Cardiac muscle cell (in vitro differentiated cells and primary cell): ENCODE measurements around the gene SLC24A4. TPM values are rescaled to one million over a fixed set of nuclear protein-coding genes. Genes with fewer than 3 reads are reported as not detected.
A peak's percentile ranks its signal among the peaks of the same experiment; 100 is the strongest.

Experiments used
- DNase-seq, 2 donors: peaks; one replicate each; pipeline versions ENCODE4 v3.0.0 to v3.0.0-alpha.2; 2010 to 2017; ENCODE audit warnings: low read depth in 1 of 2, low spot score in 1 of 2
- H3K27ac ChIP-seq: fragments of 200-600 bp; sonication (generic); 2 replicates; pipeline ENCODE4 v1.5.1; 2016
- H3K27me3 ChIP-seq: fragments of 200-600 bp; sonication (generic); 2 replicates; pipeline ENCODE4 v1.6.0; 2016; ENCODE audit warnings: control low read depth
- H3K36me3 ChIP-seq: fragments of 200-600 bp; sonication (generic); 2 replicates; pipeline ENCODE4 v1.5.1; 2016; ENCODE audit warnings: control low read depth
- H3K4me1 ChIP-seq: fragments of 200-600 bp; sonication (generic); 2 replicates; pipeline ENCODE4 v1.8.1; 2017; ENCODE audit warnings: low read depth, mild to moderate bottlenecking, mixed run types
- H3K4me3 ChIP-seq: fragments of 200-600 bp; sonication (generic); 2 replicates; pipeline ENCODE4 v1.5.1; 2016; ENCODE audit warnings: mild to moderate bottlenecking
- H3K9me3 ChIP-seq: fragments of 200-600 bp; sonication (generic); 2 replicates; pipeline ENCODE4 v1.5.1; 2017; ENCODE audit warnings: low read depth, mild to moderate bottlenecking, control low read depth
- polyA plus RNA-seq: library from polyadenylated mRNA; unstranded; fragments of >200 nt; fragmentation: Nextera tagmentation; extraction: Ambion mirVana; gene quantifications from 2 replicates; pipeline ENCODE4 v1.2.1, GENCODE V29; 2016
- total RNA-seq: library from RNA; depleted of rRNA; stranded (reverse); fragments of >200 nt; gene quantifications from 2 replicates; pipeline ENCODE4 v1.2.3, GENCODE V29; 2016
- TF ChIP-seq, protein P1 (sequence below): IDR thresholded peaks from 2 replicates; pipeline ENCODE4 v1.5.1; 2012; ENCODE audit warnings: low read depth, mild to moderate bottlenecking, low read length

Gene SLC24A4
- total and polyA plus RNA-seq, 2 experiments from 2014 or later, result 0.07 to 0.09 TPM

DNA sequence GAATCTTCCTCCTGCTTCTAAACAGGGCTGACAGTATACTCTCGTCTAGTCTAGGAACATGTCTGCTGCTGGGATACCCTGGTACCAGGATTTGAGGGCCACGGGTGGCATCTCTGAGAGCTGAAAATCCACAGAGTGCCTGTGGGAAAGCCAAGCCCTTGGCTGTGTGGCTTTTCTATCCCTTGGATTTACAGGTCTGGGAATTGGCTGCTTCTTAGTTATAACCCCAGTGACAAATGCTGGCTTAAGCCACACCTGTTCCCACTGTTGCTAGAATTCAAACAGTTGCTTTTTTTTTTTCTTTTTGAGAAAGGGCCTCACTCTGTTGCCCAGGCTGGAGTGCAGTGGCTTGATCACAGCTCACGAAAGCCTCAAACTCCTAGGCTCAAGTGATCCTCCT lies 176.3 kb downstream of the SLC24A4 start:
- no peaks in the 10 kb centered on the region for H3K36me3 ChIP-seq
- H3K4me1 ChIP-seq, result no peaks in the 10 kb centered on the region
- H3K27ac ChIP-seq, result no peak overlapping the region
- TF ChIP-seq, protein P1, sequence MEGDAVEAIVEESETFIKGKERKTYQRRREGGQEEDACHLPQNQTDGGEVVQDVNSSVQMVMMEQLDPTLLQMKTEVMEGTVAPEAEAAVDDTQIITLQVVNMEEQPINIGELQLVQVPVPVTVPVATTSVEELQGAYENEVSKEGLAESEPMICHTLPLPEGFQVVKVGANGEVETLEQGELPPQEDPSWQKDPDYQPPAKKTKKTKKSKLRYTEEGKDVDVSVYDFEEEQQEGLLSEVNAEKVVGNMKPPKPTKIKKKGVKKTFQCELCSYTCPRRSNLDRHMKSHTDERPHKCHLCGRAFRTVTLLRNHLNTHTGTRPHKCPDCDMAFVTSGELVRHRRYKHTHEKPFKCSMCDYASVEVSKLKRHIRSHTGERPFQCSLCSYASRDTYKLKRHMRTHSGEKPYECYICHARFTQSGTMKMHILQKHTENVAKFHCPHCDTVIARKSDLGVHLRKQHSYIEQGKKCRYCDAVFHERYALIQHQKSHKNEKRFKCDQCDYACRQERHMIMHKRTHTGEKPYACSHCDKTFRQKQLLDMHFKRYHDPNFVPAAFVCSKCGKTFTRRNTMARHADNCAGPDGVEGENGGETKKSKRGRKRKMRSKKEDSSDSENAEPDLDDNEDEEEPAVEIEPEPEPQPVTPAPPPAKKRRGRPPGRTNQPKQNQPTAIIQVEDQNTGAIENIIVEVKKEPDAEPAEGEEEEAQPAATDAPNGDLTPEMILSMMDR, result no peak
- H3K9me3 ChIP-seq, result no peaks in the 10 kb centered on the region
- H3K4me3 ChIP-seq, result no peak overlapping the region
- DNase-seq, result no peak
- no peaks in the 10 kb centered on the region for H3K27me3 ChIP-seq

DNA sequence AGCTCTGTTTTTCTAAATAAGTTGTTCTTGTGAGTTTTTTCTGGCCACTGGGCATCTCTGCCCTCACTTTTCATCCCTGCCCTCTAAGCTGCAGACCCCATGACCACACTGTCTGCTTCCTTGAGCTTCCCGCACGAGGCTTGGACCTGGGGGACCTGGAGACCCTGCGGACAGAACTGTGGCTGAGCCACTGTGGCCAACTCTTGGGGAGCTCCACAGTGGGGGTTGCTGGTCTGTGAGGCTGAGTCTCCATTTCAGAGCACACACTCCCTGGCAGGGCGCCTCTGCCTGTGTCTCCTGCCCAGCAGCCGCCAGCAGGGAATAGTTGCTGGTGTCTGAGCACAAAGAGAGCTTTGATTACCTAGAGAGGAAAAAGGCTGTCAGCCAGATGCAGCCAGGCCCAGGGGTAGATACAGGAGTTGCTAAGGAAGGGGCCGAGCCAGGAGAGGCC lies 177.6 kb downstream of the SLC24A4 start:
- no peaks in the 10 kb centered on the region for H3K36me3 ChIP-seq
- no peak overlapping the region for H3K27ac ChIP-seq
- peak in 1 of 2 donors; percentile 62 for DNase-seq
- H3K9me3 ChIP-seq, result no peaks in the 10 kb centered on the region
- H3K4me3 ChIP-seq, result no peak overlapping the region
- TF ChIP-seq, protein P1, result no peak
- H3K4me1 ChIP-seq, result no peaks in the 10 kb centered on the region
- no peaks in the 10 kb centered on the region for H3K27me3 ChIP-seq

DNA sequence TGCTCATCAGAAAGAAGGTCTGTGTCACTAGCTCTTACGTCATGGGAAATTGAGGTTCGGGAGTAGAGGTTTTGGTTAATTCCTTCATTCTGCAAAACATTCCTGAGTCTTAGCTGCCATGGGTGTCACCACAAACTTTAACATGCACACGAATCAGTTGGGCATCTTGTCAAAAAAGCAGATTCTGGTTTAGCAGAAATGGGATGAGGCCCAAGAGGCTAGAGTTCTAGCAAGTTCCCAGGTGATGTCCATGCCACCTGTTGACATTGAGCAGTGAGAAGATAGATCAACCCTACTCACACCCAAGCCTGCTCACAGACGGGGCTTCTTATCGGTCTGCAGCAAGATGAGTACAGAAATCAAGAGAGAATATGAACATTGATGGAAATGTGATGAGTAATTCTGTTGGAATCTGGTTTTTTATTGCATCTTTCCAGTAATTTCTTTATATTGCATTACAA lies 179.0 kb downstream of the SLC24A4 start:
- no peak overlapping the region for H3K4me3 ChIP-seq
- no peak overlapping the region for H3K27ac ChIP-seq
- H3K36me3 ChIP-seq, result no peaks in the 10 kb centered on the region
- H3K4me1 ChIP-seq, result no peaks in the 10 kb centered on the region
- no peaks in the 10 kb centered on the region for H3K9me3 ChIP-seq
- DNase-seq, result peak in 1 of 2 donors; percentile 79
- TF ChIP-seq, protein P1, result no peak
- H3K27me3 ChIP-seq, result no peaks in the 10 kb centered on the region

DNA sequence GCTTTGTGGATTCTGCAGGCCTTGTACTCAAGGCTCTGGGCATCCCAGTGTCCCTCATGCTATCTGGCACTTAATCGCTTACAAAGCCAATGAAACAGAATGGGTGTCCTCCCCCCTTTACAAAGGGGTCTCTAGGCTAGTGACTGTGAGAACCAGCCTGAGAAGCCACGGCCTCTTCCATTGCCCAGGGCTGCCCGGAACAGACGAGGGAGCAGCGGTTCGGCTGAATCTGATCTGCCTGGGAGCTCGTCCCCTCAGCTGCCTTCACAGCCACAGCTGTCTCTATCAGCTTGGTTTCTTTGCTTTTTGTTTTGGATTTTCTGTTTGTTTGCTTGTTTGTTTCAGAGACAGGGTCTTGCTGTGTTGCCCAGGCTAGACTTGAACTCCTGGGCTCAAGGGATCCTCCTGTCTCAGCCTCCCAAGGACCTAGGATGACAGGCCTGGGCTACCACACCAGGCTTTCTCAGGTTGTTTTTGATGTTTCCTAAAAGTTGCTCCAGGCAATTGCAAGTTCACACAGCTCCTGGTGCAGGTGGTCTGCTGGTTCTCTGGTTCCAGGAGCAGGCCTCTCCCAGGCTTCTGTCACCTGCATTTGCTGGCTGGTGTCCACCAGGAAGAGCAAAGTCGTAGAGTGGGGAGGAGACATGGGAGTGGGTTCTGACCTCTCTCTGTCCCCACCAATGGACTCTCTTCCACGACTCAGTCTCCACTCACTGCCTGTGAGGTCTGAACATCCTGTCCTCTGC lies 179.7 kb downstream of the SLC24A4 start:
- Histone ChIP-seq H3K4me1 (no peaks in the 10 kb centered on the region), H3K27me3 (no peaks in the 10 kb centered on the region), H3K27ac (no peak overlapping the region), H3K9me3 (no peaks in the 10 kb centered on the region), H3K4me3 (no peak overlapping the region), H3K36me3 (no peaks in the 10 kb centered on the region)
- DNase-seq, result no peak
- TF ChIP-seq, protein P1, result no peak

DNA sequence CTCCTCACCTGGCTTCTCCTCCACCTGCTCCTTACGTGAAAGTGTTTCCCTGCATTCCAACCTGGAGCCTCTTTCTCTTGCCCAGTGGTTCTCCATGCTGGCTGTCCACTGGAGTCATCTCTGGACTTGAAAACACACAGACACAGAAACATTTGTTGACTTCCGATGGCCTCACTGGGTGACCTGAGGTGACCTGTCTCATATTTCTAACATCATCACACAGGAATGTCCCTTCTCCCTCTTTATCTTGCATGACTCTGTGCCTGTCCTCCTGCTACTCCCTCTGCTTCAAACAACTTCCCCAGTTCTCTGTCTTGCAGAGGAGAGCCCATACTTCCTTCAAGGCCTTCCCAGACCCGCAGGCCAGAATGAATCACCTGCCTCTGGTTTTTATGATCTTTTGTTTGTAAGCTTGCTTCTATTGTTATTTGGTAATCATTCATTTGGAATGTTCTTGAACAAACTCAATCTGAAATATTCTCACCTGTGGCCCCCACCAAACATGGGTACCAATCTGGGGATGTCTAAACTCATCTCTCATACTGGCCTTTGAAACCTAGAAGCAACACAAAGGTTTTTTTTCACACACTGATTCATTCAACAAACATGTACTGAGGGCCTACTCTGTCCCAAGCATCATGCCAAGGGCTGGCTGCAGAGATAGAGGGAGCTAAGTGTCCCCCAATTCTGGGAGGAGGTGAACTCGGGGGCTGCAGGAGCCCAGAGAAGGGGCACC lies 181.0 kb downstream of the SLC24A4 start:
- peak; percentile 37 to 65 for DNase-seq
- H3K27ac ChIP-seq, result no peak overlapping the region
- no peaks in the 10 kb centered on the region for H3K9me3 ChIP-seq
- H3K4me1 ChIP-seq, result no peaks in the 10 kb centered on the region
- no peaks in the 10 kb centered on the region for H3K36me3 ChIP-seq
- TF ChIP-seq, protein P1, result no peak
- H3K4me3 ChIP-seq, result no peak overlapping the region
- no peaks in the 10 kb centered on the region for H3K27me3 ChIP-seq
